ENCODE data around the gene TMEM9.

DNA sequence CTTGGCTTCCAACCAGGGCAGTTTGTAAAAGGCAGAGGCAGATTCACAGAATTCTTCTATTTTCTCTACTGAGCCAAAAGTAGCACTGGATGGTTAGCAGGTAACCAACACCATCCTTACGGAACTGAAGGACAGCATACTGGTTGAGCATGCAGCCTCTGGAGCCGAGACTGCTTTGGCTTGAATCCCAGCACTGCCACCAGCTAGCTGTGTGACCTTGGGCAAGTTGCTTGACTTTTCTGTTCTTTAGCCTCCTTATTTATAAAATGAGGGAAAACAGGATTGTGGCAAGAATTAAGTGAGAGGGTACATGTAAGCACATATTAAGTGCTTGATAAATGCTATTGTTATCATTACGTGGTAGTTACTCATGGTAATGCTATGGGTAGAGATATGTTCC is 61.5 kb downstream of the TMEM9 start:
- no peak for TF ChIP-seq CTCF (IDR thresholded peaks at IDR 0.05; ENCODE audit: low read depth, low read length, missing input control)
- TF ChIP-seq, protein P1, sequence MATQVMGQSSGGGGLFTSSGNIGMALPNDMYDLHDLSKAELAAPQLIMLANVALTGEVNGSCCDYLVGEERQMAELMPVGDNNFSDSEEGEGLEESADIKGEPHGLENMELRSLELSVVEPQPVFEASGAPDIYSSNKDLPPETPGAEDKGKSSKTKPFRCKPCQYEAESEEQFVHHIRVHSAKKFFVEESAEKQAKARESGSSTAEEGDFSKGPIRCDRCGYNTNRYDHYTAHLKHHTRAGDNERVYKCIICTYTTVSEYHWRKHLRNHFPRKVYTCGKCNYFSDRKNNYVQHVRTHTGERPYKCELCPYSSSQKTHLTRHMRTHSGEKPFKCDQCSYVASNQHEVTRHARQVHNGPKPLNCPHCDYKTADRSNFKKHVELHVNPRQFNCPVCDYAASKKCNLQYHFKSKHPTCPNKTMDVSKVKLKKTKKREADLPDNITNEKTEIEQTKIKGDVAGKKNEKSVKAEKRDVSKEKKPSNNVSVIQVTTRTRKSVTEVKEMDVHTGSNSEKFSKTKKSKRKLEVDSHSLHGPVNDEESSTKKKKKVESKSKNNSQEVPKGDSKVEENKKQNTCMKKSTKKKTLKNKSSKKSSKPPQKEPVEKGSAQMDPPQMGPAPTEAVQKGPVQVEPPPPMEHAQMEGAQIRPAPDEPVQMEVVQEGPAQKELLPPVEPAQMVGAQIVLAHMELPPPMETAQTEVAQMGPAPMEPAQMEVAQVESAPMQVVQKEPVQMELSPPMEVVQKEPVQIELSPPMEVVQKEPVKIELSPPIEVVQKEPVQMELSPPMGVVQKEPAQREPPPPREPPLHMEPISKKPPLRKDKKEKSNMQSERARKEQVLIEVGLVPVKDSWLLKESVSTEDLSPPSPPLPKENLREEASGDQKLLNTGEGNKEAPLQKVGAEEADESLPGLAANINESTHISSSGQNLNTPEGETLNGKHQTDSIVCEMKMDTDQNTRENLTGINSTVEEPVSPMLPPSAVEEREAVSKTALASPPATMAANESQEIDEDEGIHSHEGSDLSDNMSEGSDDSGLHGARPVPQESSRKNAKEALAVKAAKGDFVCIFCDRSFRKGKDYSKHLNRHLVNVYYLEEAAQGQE (IDR thresholded peaks at IDR 0.05), result no peak
- TF ChIP-seq JUND (IDR thresholded peaks at IDR 0.05), result no peak
- no peak for TF ChIP-seq TAF1 (conservative IDR thresholded peaks at IDR 0.05)
- TF ChIP-seq SP1 (IDR thresholded peaks at IDR 0.05), result no peak
- TF ChIP-seq, protein P2, sequence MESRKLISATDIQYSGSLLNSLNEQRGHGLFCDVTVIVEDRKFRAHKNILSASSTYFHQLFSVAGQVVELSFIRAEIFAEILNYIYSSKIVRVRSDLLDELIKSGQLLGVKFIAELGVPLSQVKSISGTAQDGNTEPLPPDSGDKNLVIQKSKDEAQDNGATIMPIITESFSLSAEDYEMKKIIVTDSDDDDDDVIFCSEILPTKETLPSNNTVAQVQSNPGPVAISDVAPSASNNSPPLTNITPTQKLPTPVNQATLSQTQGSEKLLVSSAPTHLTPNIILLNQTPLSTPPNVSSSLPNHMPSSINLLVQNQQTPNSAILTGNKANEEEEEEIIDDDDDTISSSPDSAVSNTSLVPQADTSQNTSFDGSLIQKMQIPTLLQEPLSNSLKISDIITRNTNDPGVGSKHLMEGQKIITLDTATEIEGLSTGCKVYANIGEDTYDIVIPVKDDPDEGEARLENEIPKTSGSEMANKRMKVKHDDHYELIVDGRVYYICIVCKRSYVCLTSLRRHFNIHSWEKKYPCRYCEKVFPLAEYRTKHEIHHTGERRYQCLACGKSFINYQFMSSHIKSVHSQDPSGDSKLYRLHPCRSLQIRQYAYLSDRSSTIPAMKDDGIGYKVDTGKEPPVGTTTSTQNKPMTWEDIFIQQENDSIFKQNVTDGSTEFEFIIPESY (IDR thresholded peaks at IDR 0.05), result no peak
- TF ChIP-seq, protein P3, sequence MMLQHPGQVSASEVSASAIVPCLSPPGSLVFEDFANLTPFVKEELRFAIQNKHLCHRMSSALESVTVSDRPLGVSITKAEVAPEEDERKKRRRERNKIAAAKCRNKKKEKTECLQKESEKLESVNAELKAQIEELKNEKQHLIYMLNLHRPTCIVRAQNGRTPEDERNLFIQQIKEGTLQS (IDR thresholded peaks at IDR 0.05), result no peak
- no peak for TF ChIP-seq GABPA (IDR thresholded peaks at IDR 0.05 in 1 of 2, conservative IDR thresholded peaks at IDR 0.05 in 1 of 2)

All from liver (tissue), 3 donors.